Naive thymus-derived CD8-positive, alpha-beta T cell (primary cell): Measurements from ENCODE around the gene FAM156A. TPM values are rescaled to one million over a fixed set of nuclear protein-coding genes. Genes with fewer than 3 reads are reported as not detected.
A peak's percentile ranks its signal among the peaks of the same experiment; 100 is the strongest.
"Not testable (repeated sequence)": the region's sequence is repeated elsewhere in the genome, so short reads cannot be mapped to it uniquely, and the experiment has no call there.

Experiments used
- ATAC-seq, 2 donors: fragments of 150-1000 bp; cut with Tn5 transposase in 1 of 2; sonication (Bioruptor Pico), chemical (Tn5 transposase) in 1 of 2; 1 replicate in 1 of 2; 2 replicates in 1 of 2; pipeline ENCODE4 v1.10.0; 2021; ENCODE audit warnings: mild to moderate bottlenecking in 2 of 2, moderate library complexity in 2 of 2
- POLR2A ChIA-PET: fragments of 350-600 bp; sonication (Branson Sonifier 250); formaldehyde crosslinking; loops from one replicate; lab custom pipeline; 2021; ENCODE audit warnings: antibody characterized with exemption; lab: Charles Lee
- DNase-seq, 10 donors: peaks; one replicate each; pipeline versions ENCODE4 v3.0.0 to v3.0.0-alpha.2; 2020 to 2022
- H3K27ac Mint-ChIP-seq, 10 donors: one replicate each; pipeline ENCODE4 v1.8.0; 2020 to 2022; ENCODE audit warnings: mild to moderate bottlenecking in 10 of 10, mixed read lengths in 10 of 10, moderate library complexity in 4 of 10, inconsistent platforms in 1 of 10
- H3K27me3 Mint-ChIP-seq, 5 donors: one replicate each; pipeline ENCODE4 v1.8.0; 2021 to 2022; ENCODE audit warnings: mixed read lengths in 5 of 5
- H3K36me3 Mint-ChIP-seq, 3 donors: one replicate each; pipeline ENCODE4 v1.8.0; 2020 to 2022; ENCODE audit warnings: mixed read lengths in 3 of 3, mild to moderate bottlenecking in 2 of 3, inconsistent platforms in 1 of 3
- H3K4me1 Mint-ChIP-seq, 4 donors: one replicate each; pipeline ENCODE4 v1.8.0; 2021 to 2022; ENCODE audit warnings: mixed read lengths in 4 of 4
- H3K4me3 Mint-ChIP-seq, 10 donors: one replicate each; pipeline ENCODE4 v1.8.0; 2020 to 2022; ENCODE audit warnings: mild to moderate bottlenecking in 10 of 10, mixed read lengths in 10 of 10, moderate library complexity in 6 of 10, inconsistent platforms in 1 of 10
- H3K9me3 Mint-ChIP-seq, 9 donors: one replicate each; pipeline ENCODE4 v1.8.0; 2020 to 2022; ENCODE audit warnings: mixed read lengths in 9 of 9, mild to moderate bottlenecking in 3 of 9, inconsistent platforms in 1 of 9, moderate library complexity in 1 of 9
- polyA plus RNA-seq, 3 donors: library from polyadenylated mRNA; unstranded; fragments of 300-500 nt; fragmentation: Illumina TruSeq; gene quantifications; one replicate each; pipeline ENCODE4 v1.2.3, GENCODE V29; 2021
- total RNA-seq, 8 experiments: library from RNA in 2 of 8; stranded (reverse) in 2 of 8; gene quantifications; one replicate each; pipeline ENCODE4 v1.2.3 and lab custom pipeline; 2021 to 2026

The FAM156A gene
- total and polyA plus RNA-seq, 5 experiments from 2014 or later: 2.9 to 20.7 (median 5.7) TPM

DNA sequence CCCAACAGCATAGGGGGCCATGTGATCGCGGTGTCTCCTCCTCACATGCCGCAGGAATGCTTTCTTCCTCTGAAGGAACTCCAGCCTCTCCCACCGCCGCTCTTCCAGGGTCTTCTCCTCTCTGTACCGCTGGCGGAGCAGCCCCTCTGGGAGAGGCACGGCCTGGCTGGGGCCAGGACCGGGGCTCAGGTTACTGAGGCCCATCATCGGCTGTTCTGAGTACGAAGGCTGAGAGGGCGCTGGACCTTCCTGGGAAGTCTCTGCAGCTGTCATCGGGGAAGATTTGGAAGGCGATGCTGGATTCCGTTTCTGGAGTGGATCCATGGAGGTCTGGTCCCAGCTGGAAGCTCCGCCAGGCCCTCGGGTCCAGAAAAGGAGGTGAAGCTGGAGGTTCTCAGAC is 10.1 kb downstream of the FAM156A start:
- DNase-seq, H3K36me3 Mint-ChIP-seq, ATAC-seq, H3K27ac Mint-ChIP-seq, H3K4me3 Mint-ChIP-seq, H3K9me3 Mint-ChIP-seq, POLR2A ChIA-PET, H3K4me1 Mint-ChIP-seq, H3K27me3 Mint-ChIP-seq: not testable (repeated sequence)

DNA sequence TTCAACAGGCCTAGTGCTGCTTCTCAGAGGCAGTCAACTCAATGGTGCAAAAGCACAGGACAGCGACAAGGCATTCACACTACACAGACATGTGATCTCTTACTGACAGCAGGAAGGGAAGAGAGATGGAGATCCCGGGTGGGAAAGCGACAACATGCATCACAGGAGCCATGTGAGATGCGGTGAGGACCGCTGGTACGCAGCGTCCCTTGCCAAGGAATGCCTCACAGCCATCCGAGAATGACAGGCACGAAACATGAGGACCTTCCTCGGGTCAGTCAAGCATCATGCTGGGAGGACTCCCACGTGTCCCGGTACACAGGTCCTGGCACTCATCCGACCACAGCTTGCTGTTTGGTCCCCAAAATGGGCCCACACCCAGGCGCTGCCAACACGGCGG is 10.8 kb downstream of the FAM156A start:
- ATAC-seq, H3K4me1 Mint-ChIP-seq, H3K27me3 Mint-ChIP-seq, H3K9me3 Mint-ChIP-seq, POLR2A ChIA-PET, H3K27ac Mint-ChIP-seq, DNase-seq, H3K36me3 Mint-ChIP-seq, H3K4me3 Mint-ChIP-seq: not testable (repeated sequence)

DNA sequence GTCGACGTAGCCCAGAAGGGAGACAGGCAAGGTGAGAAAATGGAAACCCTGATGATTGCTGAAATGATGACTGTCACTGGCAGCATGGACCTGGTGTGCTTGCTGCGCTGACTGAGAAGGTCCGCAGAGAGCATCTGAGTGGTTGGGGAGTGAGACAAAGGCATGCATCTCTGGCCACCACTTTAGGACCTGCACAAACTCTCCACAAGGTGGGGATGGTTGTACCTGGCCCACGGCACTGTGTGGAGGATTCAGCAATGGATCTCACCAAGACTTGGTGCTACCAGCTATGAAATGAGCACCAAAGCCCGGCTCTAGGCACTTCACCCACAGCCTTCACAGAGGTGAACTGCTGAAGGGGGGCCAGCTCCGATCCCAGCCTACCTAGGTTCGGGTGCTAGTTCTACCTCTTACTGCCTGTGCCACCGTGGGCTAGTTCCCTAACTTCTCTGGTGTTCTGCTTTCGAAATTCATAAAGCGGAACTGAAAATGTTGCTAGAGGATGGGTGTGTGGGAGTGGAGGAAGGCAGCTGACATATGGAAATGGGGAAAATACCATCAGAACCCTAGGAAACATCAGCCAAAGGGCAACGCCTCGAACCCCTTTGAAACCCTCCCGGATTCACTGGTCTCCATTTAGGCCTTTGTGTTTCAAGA is 12.4 kb downstream of the FAM156A start:
- H3K9me3 Mint-ChIP-seq, H3K36me3 Mint-ChIP-seq, POLR2A ChIA-PET, ATAC-seq, DNase-seq, H3K27me3 Mint-ChIP-seq, H3K4me1 Mint-ChIP-seq, H3K4me3 Mint-ChIP-seq, H3K27ac Mint-ChIP-seq: not testable (repeated sequence)

DNA sequence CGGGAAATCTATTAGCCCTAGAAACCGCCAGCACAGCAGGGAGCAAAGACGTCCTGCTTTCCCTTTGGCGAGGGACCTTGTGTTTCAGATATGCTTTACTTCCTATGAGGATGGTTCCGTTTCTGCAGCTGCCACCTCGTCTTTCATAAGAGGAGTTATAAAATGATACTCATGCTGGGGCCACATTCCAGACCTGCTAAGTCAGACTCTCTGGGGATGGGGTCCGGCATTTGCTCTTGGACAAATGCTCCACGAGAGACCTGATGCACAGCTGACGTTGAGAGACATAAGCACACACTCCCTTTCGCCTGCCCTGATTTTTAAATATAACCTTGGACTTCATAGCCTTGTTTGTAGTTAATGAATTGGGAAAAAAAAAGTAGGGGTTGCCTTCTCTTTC is 16.6 kb downstream of the FAM156A start:
- not testable (repeated sequence) for H3K4me3 Mint-ChIP-seq, H3K4me1 Mint-ChIP-seq

DNA sequence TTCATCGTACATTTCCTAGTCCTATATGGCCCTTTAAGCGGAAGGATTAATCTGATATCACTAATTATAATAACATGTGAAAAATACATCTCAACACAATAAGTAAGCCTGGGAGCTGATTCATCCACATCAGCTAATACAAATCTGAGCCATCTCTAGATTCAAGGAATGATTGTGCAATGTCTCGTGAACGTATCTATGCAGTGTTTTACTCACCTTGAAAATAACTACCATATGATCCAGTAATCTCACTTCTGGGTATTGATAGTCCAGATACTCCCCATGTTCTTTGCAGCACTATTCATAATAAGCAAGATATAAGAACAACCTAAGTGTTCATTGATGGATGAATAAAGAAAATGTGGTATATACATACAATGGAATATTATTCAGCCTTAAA is 17.6 kb downstream of the FAM156A start:
- H3K9me3 Mint-ChIP-seq, H3K36me3 Mint-ChIP-seq, H3K4me3 Mint-ChIP-seq, H3K27ac Mint-ChIP-seq, H3K4me1 Mint-ChIP-seq, DNase-seq, POLR2A ChIA-PET, H3K27me3 Mint-ChIP-seq, ATAC-seq: not testable (repeated sequence)

More for the DNA sequence above, 16.6 kb downstream of the FAM156A start:
- DNase-seq, H3K27me3 Mint-ChIP-seq, H3K27ac Mint-ChIP-seq, H3K36me3 Mint-ChIP-seq, H3K9me3 Mint-ChIP-seq, POLR2A ChIA-PET, ATAC-seq: not testable (repeated sequence)

DNA sequence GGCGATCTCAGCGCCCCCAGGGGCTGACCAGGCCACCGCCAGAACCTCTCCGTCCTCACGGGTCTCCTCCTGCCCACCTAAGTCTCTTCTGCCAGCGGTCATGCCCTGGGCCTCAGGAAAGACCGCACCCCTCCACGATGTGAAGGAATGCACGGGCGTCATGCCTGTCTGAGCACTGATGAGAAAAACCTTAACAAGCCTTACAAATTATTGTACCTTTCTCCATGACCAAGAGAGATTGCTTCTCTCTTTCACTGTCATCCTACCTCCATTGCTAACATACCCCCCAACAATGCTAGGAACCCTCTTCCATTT is 22.9 kb downstream of the FAM156A start:
- H3K4me1 Mint-ChIP-seq: peaks cover 7 to 14% (median 8%) of the 10 kb centered on the region in 4 donors
- POLR2A ChIA-PET: interaction anchor here (0.7 to 0.9 kb wide), 2 partner anchors 15 to 61 kb away, joined by 3 read pairs; no protein-coding TSS in a partner anchor
- H3K27me3 Mint-ChIP-seq, H3K36me3 Mint-ChIP-seq, H3K9me3 Mint-ChIP-seq, DNase-seq: not testable (repeated sequence)
- H3K4me3 Mint-ChIP-seq: peak overlapping the region; percentile 90 to 98 (median 95)
- H3K27ac Mint-ChIP-seq: peak overlapping the region; percentile 95 to 100 (median 99)
- peak; percentile 1 to 13 for ATAC-seq

DNA sequence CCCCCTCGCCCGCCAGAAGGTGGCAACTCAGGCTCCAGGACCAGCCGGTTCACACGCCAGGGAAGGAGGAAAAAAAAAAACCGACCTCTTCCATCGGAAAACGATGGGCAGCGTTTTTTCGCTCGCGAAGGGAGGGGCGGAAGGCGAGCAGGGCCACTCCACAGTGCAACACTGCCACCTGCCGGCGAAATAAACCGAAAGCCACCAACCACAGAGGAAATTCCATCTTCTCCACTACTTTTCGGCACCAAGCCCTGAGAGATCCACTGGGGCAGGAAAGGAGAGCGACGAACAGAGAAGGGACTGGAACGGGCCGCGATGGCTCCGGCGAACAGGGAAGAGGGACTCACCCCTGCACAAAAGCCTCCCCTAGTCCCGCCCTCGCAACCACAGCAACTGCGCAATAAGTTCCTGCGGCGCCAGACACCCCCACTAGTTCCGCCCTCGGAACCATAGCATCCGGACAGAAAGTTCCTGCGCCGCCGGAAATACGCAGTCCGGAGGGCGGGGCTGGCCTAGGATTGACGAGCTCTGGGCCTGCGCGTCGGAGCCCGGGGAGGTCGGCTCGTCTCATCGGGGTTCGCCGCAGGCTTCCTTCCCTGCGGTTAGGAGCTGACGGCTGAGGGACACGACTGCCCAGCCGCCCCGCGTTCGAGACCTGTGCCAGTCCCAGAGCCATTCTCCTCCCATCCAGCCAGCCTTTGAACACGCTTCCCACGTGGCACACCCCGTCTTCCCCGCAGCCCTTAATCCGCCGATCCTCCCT is 23.4 kb downstream of the FAM156A start:
- peak; percentile 91 to 92 for ATAC-seq
- DNase-seq: peak; percentile 77 to 99 (median 90)
- no peaks in the 10 kb centered on the region for H3K36me3 Mint-ChIP-seq
- peaks cover 0 to 4% (median 0%) of the 10 kb centered on the region in 9 donors for H3K9me3 Mint-ChIP-seq
- peaks cover 0 to 6% (median 0%) of the 10 kb centered on the region in 5 donors for H3K27me3 Mint-ChIP-seq
- H3K4me1 Mint-ChIP-seq: peaks cover 7 to 14% (median 8%) of the 10 kb centered on the region in 4 donors
- POLR2A ChIA-PET: interaction anchor here (0.7 to 1.7 kb wide), 3 partner anchors 14 to 62 kb away, joined by 3 to 5 read pairs (median 3); no protein-coding TSS in a partner anchor
- H3K4me3 Mint-ChIP-seq: peak overlapping the region; percentile 90 to 98 (median 95)
- peak overlapping the region; percentile 95 to 100 (median 99) for H3K27ac Mint-ChIP-seq

DNA sequence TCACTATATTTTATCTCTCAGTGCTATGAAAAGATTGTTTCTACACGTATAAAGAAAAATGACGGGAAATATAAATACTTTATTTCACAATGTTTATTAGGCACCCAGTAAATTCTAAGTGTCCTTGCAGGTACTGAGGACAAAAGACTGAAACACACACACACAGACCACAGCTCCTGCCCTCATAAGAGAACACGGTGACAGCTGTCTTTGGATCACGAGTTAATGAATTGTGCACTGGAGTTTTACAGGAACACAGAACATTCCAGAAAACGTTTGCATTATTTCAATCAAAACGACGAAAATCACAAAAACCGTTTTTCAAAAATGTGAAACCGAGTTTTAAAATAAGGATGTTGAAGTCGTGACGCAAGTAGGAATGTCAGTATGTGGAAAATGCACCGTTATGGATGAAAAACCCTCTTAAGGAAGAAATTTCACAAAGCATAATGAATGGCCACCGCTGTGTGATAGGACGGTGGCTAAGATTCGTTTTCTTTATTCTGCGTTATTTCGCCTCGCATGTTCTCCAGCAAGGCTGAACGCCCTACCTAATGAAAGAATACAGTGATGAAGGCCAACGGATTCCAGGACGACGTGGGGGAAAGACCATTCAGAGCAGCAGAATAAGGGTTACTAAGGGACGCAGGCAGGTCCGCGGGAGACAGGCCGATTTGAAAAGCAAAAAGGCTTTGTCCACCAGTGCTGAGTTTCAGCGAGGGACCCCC is 24.2 kb downstream of the FAM156A start:
- DNase-seq: no peak
- peak in 1 of 2 donors; percentile 6 for ATAC-seq
- peak overlapping the region; percentile 90 to 98 (median 95) for H3K4me3 Mint-ChIP-seq
- peaks cover 0 to 6% (median 0%) of the 10 kb centered on the region in 5 donors for H3K27me3 Mint-ChIP-seq
- H3K9me3 Mint-ChIP-seq: peaks cover 0 to 4% (median 0%) of the 10 kb centered on the region in 9 donors
- POLR2A ChIA-PET: interaction anchor here (1.7 kb wide), 1 partner anchor 61 kb away, joined by 5 read pairs; no protein-coding TSS in a partner anchor
- peak overlapping the region; percentile 95 to 100 (median 99) for H3K27ac Mint-ChIP-seq
- no peaks in the 10 kb centered on the region for H3K36me3 Mint-ChIP-seq
- peaks cover 7 to 14% (median 8%) of the 10 kb centered on the region in 4 donors for H3K4me1 Mint-ChIP-seq

DNA sequence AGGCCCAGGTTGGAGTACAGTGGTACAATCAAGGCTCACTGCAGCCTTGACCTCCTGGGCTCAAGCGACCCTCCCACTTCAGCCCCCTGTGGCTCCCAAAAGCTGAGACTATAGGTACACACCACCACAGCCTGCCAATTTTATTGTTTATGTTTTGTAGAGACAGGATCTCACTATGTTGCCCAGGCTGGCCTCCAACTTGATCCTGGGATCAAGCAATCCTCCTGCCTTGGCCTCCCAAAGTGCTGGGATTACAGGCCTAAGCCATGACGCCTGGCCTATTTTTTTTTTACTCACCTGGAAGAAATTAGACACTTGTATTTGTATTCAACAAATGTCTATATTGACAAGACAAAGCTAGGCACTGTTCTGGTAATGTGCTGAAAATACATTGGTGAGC is 25.1 kb downstream of the FAM156A start:
- POLR2A ChIA-PET: no interaction called here
- peak overlapping the region in 2 of 10 donors; percentile 29 to 95 for H3K4me3 Mint-ChIP-seq

DNA sequence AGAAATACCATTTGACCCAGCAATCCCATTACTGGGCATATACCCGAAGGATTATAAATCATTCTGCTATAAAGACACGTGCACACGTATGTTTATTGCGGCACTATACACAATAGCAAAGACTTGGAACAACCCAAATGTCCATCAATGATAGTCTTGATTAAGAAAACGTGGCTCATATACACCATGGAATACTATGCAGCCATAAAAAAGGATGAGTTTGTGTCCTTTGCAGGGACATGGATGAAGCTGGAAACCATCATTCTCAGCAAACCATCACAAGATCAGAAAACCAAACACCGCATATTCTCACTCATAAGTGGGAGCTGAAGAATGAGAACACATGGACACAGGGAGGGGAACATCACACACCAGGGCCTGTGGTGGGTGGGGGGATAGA is 28.1 kb downstream of the FAM156A start:
- H3K9me3 Mint-ChIP-seq, H3K4me3 Mint-ChIP-seq, POLR2A ChIA-PET, ATAC-seq, DNase-seq, H3K27me3 Mint-ChIP-seq, H3K27ac Mint-ChIP-seq, H3K36me3 Mint-ChIP-seq: not testable (repeated sequence)
- peaks cover 10 to 19% (median 13%) of the 10 kb centered on the region in 4 donors for H3K4me1 Mint-ChIP-seq

More for the DNA sequence above, 25.1 kb downstream of the FAM156A start:
- peaks cover 0 to 6% (median 0%) of the 10 kb centered on the region in 5 donors for H3K27me3 Mint-ChIP-seq
- no peaks in the 10 kb centered on the region for H3K36me3 Mint-ChIP-seq
- peaks cover 0 to 4% (median 0%) of the 10 kb centered on the region in 9 donors for H3K9me3 Mint-ChIP-seq
- H3K27ac Mint-ChIP-seq: peak overlapping the region in 2 of 10 donors; percentile 21 to 99
- no peak for ATAC-seq
- DNase-seq: no peak
- H3K4me1 Mint-ChIP-seq: peaks cover 7 to 14% (median 8%) of the 10 kb centered on the region in 4 donors

DNA sequence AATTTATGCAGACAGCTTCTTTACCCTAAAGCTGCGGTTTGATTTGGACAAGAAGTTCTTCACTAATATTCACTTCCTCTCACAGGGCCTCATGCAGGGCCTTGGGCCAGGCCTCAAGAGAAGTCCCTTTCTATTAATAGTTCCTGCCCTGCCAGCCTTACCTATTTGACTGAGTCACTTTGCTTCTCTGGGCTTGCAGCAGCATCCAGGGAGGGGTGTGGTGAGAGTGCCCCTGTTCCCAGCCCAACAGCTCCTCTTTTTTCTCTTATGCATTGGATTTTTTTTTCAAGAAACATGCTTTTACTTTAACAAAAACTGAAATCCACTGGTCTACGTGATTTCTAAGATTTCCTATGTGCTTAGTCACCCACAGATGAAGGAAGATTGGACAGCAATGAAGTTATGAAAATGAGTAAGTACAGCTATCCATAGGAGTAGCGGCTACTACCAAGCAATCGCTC is 34.5 kb downstream of the FAM156A start:
- Mint-ChIP-seq H3K27ac (peak overlapping the region in 2 of 10 donors; percentile 23 to 46), H3K4me1 (peaks cover 7 to 23% (median 14%) of the 10 kb centered on the region in 4 donors), H3K4me3 (peak overlapping the region in 1 of 10 donors; percentile 28), H3K27me3 (peaks cover 0 to 2% (median 0%) of the 10 kb centered on the region in 5 donors), H3K9me3 (peaks cover 0 to 7% (median 0%) of the 10 kb centered on the region in 9 donors), H3K36me3 (no peaks in the 10 kb centered on the region)
- DNase-seq: no peak
- no peak for ATAC-seq
- POLR2A ChIA-PET: no interaction called here

DNA sequence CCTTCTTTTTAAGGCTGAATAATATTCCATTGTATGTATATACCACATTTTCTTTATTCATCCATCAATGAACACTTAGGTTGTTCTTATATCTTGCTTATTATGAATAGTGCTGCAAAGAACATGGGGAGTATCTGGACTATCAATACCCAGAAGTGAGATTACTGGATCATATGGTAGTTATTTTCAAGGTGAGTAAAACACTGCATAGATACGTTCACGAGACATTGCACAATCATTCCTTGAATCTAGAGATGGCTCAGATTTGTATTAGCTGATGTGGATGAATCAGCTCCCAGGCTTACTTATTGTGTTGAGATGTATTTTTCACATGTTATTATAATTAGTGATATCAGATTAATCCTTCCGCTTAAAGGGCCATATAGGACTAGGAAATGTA is 43.6 kb downstream of the FAM156A start:
- H3K27ac Mint-ChIP-seq, ATAC-seq, POLR2A ChIA-PET: not testable (repeated sequence)

More for the DNA sequence above, 43.6 kb downstream of the FAM156A start:
- H3K9me3 Mint-ChIP-seq, H3K4me3 Mint-ChIP-seq, H3K4me1 Mint-ChIP-seq, H3K36me3 Mint-ChIP-seq, H3K27me3 Mint-ChIP-seq, DNase-seq: not testable (repeated sequence)
